HG02610 (cell line): ENCODE results near the gene SH2D3A.
A peak's percentile ranks its signal among the peaks of the same experiment; 100 is the strongest.
"Not testable (repeated sequence)": the region's sequence is repeated elsewhere in the genome, so short reads cannot be mapped to it uniquely, and the experiment has no call there.

ENCODE experiments used
- ATAC-seq: cut with Tn5 transposase; IDR thresholded peaks from one replicate; pipeline ENCODE4 v1.9.1; 2021; ENCODE audit warnings: mild to moderate bottlenecking, moderate library complexity; ENCODE audit not compliant: unreplicated experiment

Gene SH2D3A

GRCh38 chr19:6762253-6762797 lies 4.9 kb downstream of the SH2D3A start:
- ATAC-seq, result not testable (repeated sequence)

- no peak for ATAC-seq
These were observed 6.1 kb downstream of the SH2D3A start for GRCh38 chr19:6761053-6761676.

GRCh38 chr19:6760606-6761005 lies 6.6 kb downstream of the SH2D3A start:
- ATAC-seq, result no peak

- no peak for ATAC-seq
These were observed 12.4 kb downstream of the SH2D3A start for GRCh38 chr19:6754653-6755463.

- ATAC-seq, result no peak
These were observed 13.1 kb downstream of the SH2D3A start for GRCh38 chr19:6754136-6754535.

GRCh38 chr19:6753178-6754031 lies 13.8 kb downstream of the SH2D3A start:
- ATAC-seq, result peak; percentile 67

- no peak for ATAC-seq
These were observed 14.7 kb downstream of the SH2D3A start for GRCh38 chr19:6752256-6753177.

GRCh38 chr19:6751189-6751588 lies 16.0 kb downstream of the SH2D3A start:
- ATAC-seq, result no peak

GRCh38 chr19:6750062-6750461 lies 17.2 kb downstream of the SH2D3A start:
- ATAC-seq, result no peak

- ATAC-seq, result not testable (repeated sequence)
These were observed 18.7 kb downstream of the SH2D3A start for GRCh38 chr19:6748543-6748942.

GRCh38 chr19:6745965-6746364 lies 21.3 kb downstream of the SH2D3A start:
- ATAC-seq, result no peak

GRCh38 chr19:6744381-6745301 lies 22.6 kb downstream of the SH2D3A start:
- no peak for ATAC-seq

- no peak for ATAC-seq
These were observed 23.4 kb downstream of the SH2D3A start for GRCh38 chr19:6743714-6744380.

- no peak for ATAC-seq
These were observed 24.2 kb downstream of the SH2D3A start for GRCh38 chr19:6743066-6743465.

GRCh38 chr19:6740589-6741343 lies 26.5 kb downstream of the SH2D3A start:
- ATAC-seq, result no peak

GRCh38 chr19:6739883-6740588 lies 27.2 kb downstream of the SH2D3A start:
- ATAC-seq, result no peak

- ATAC-seq, result no peak
These were observed 27.8 kb downstream of the SH2D3A start, which contains the start of gene TRIP10 for GRCh38 chr19:6739390-6739882. Gene TRIP10 (plus strand): TSS chr19:6739680. CDS start chr19:6739762, 82 bp downstream.
